K562 (cell line): ENCODE measurements around the gene ZNF460. TPM values are rescaled to one million over a fixed set of nuclear protein-coding genes. Genes with fewer than 3 reads are reported as not detected.

ENCODE experiments used
- CHD1 ChIP-seq: fragments of 200-600 bp; sonication (generic); IDR thresholded peaks from one replicate; pipeline ENCODE4 v1.6.1; 2012; ENCODE audit warnings: mild to moderate bottlenecking, moderate library complexity, low read length, inconsistent platforms
- CHD2 ChIP-seq: IDR thresholded peaks from 2 replicates; pipeline ENCODE4 v1.6.1; 2011; ENCODE audit warnings: low read depth, low read length
- DIDO1 ChIP-seq: fragments of 450-650 bp; IDR thresholded peaks from 2 replicates; pipeline ENCODE4 v1.6.1; 2016; ENCODE audit warnings: low read depth, missing biosample characterization, missing genetic modification characterization
- IRF9 ChIP-seq: fragments of 450-650 bp; IDR thresholded peaks from 2 replicates; pipeline ENCODE4 v1.6.1; 2016; ENCODE audit warnings: missing biosample characterization, missing genetic modification characterization
- LCOR ChIP-seq: sonication (generic); formaldehyde crosslinking; IDR thresholded peaks from 2 replicates; pipeline ENCODE4 v1.8.0; 2022; ENCODE audit warnings: mild to moderate bottlenecking, missing genetic modification reagents
- MCM3 ChIP-seq: fragments of 450-650 bp; IDR thresholded peaks from 2 replicates; pipeline ENCODE4 v1.6.1; 2016
- NFE2L1 ChIP-seq: fragments of 450-650 bp; IDR thresholded peaks from 2 replicates; pipeline ENCODE4 v1.6.1; 2016; ENCODE audit warnings: missing genetic modification characterization, low read depth, mild to moderate bottlenecking, missing compliant biosample characterization, moderate library complexity, borderline replicate concordance
- NFXL1 ChIP-seq: fragments of 450-650 bp; formaldehyde crosslinking; IDR thresholded peaks from 2 replicates; pipeline ENCODE4 v1.4.0; 2021; ENCODE audit warnings: mild to moderate bottlenecking
- NRF1 ChIP-seq, 2 experiments: fragments of 450-650 bp; IDR thresholded peaks in 1 of 2; conservative IDR thresholded peaks in 1 of 2; 2 replicates each; pipeline ENCODE4 v1.6.1; 2014; ENCODE audit warnings: mild to moderate bottlenecking in 2 of 2
- NUFIP1 ChIP-seq: fragments of 450-650 bp; IDR thresholded peaks from 2 replicates; pipeline ENCODE4 v1.6.1; 2018; ENCODE audit not compliant: partially characterized antibody
- OTX1 ChIP-seq: fragments of 450-650 bp; formaldehyde crosslinking; IDR thresholded peaks from 2 replicates; pipeline ENCODE4 v1.4.0; 2022; ENCODE audit warnings: mild to moderate bottlenecking
- RNF2 ChIP-seq: sonication (generic); IDR thresholded peaks from 2 replicates; pipeline ENCODE4 v1.6.1; 2016
- STAT6 ChIP-seq: sonication (generic); formaldehyde crosslinking; IDR thresholded peaks from 2 replicates; pipeline ENCODE4 v1.8.1; 2023; ENCODE audit warnings: mild to moderate bottlenecking, missing genetic modification reagents
- TGIF2 ChIP-seq: sonication (generic); formaldehyde crosslinking; IDR thresholded peaks from 2 replicates; pipeline ENCODE4 v1.8.1; 2022; ENCODE audit warnings: mild to moderate bottlenecking, missing genetic modification reagents, moderate library complexity
- ZFP1 ChIP-seq: fragments of 450-650 bp; formaldehyde crosslinking; IDR thresholded peaks from 2 replicates; pipeline ENCODE4 v1.4.0; 2020; ENCODE audit warnings: mild to moderate bottlenecking, mixed read lengths
- ZFP36 ChIP-seq: fragments of 150-350 bp; IDR thresholded peaks from 2 replicates; pipeline ENCODE4 v1.6.1; 2018; ENCODE audit warnings: low read length, low read depth; ENCODE audit not compliant: partially characterized antibody
- ZNF282 ChIP-seq: sonication (generic); formaldehyde crosslinking; IDR thresholded peaks from 2 replicates; pipeline ENCODE4 v1.8.1; 2023; ENCODE audit warnings: missing genetic modification reagents
- ZNF766 ChIP-seq: fragments of 200-800 bp; sonication (Bioruptor generic); conservative IDR thresholded peaks from 2 replicates; pipeline ENCODE4 v1.6.1; 2016; ENCODE audit warnings: missing genetic modification characterization, missing compliant biosample characterization
- polyA plus RNA-seq, 8 experiments: library from polyadenylated mRNA; depleted of rRNA in 4 of 8; stranded (reverse) in 5 of 8; unstranded in 3 of 8; fragments of >200 nt; fragmentation: Nextera tagmentation in 2 of 8; fragmentation: Illumina TruSeq in 1 of 8; extraction: Ambion mirVana in 2 of 8; extraction: Trizol in 1 of 8; gene quantifications; 2 replicates each; pipeline versions ENCODE4 v1.2.1 to v1.2.3, GENCODE V29; 2011 to 2014; ENCODE audit warnings: inconsistent platforms in 1 of 8, missing spikeins in 1 of 8
- total RNA-seq, 7 experiments: library from RNA; depleted of rRNA in 6 of 7; stranded (reverse); fragments of >200 nt in 6 of 7; fragmentation: Illumina TruSeq in 2 of 7; extraction: Trizol in 2 of 7; gene quantifications; 2 replicates each; pipeline versions ENCODE4 v1.2.1 to v1.2.3, GENCODE V29; 2011 to 2021; ENCODE audit warnings: low replicate concordance in 1 of 7
- TF ChIP-seq, protein P1 (sequence below): sonication (generic); formaldehyde crosslinking; IDR thresholded peaks from 2 replicates; pipeline ENCODE4 v1.8.1; 2022; ENCODE audit warnings: missing genetic modification reagents
- TF ChIP-seq, protein P2 (sequence below): fragments of 450-650 bp; IDR thresholded peaks from 2 replicates; pipeline ENCODE4 v1.6.1; 2016; ENCODE audit warnings: antibody characterized with exemption
- TF ChIP-seq, protein P3 (sequence below): sonication (generic); formaldehyde crosslinking; IDR thresholded peaks from 2 replicates; pipeline ENCODE4 v1.8.0; 2022; ENCODE audit warnings: mild to moderate bottlenecking, missing genetic modification reagents

ZNF460 gene
- total and polyA plus RNA-seq, 9 of the 15 experiments (the other 6 are each of a cell fraction or from before 2014, with no cell fraction given) = 0.45 to 36.2 (median 16.6) TPM

DNA sequence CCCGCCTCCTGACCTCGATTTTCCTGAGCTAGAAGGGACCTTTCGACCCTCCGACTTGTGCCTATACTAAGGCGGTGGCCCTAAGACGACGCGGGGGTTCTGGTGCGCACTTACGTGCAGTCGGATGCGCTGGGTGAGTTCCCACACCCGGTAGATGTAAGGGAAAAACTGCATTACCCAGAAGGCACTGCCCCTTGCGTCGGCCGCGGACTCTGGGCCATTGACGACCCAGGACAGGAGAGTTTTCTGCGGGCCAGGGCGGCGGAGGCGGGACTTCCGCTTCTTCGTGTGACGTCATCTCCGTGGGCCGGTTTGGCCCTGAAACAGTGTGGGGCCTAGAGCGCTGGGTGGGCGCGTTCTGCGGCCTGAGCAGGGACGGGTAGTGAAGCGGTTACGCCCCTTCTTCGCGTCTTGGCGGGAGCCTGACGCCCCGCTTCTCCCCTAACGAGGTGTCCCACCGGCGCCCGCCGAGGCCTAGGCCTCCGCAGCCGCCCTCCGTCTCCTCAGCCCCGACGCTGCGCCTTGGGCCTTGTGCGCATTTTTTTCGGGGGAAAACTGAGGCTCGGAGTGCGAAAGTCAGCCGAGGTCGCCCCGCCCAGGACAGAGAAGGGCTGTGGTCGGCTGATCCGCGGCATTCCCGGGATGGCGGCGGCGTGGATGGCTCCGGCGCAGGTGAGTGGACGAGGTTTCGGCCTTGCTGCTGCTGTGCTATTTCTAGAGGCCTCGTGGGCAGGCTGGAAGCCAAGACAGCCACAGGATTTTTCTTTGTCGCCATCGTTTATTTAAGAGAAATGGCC is at the start of gene ZNF460 (continued):
- peak; percentile 16; the same call in 1 of the 2 replicates for TF ChIP-seq CHD2
- TF ChIP-seq ZNF766 = no peak
- TF ChIP-seq ZNF282 (CRISPR knock-in tag) = no peak
- TF ChIP-seq NFE2L1 = no peak
- no peak for TF ChIP-seq STAT6 (CRISPR knock-in tag)
- TF ChIP-seq, protein P1, sequence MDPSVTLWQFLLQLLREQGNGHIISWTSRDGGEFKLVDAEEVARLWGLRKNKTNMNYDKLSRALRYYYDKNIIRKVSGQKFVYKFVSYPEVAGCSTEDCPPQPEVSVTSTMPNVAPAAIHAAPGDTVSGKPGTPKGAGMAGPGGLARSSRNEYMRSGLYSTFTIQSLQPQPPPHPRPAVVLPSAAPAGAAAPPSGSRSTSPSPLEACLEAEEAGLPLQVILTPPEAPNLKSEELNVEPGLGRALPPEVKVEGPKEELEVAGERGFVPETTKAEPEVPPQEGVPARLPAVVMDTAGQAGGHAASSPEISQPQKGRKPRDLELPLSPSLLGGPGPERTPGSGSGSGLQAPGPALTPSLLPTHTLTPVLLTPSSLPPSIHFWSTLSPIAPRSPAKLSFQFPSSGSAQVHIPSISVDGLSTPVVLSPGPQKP (CRISPR knock-in tag) = no peak
- TF ChIP-seq NUFIP1 = no peak
- TF ChIP-seq NRF1 (conservative IDR thresholded peaks at IDR 0.05 in 1 of 2, IDR thresholded peaks at IDR 0.05 in 1 of 2) = peak; percentile 78 to 84
- TF ChIP-seq RNF2 = no peak
- TF ChIP-seq ZFP36 = no peak
- TF ChIP-seq ZFP1 (CRISPR knock-in tag) = no peak
- TF ChIP-seq, protein P2, sequence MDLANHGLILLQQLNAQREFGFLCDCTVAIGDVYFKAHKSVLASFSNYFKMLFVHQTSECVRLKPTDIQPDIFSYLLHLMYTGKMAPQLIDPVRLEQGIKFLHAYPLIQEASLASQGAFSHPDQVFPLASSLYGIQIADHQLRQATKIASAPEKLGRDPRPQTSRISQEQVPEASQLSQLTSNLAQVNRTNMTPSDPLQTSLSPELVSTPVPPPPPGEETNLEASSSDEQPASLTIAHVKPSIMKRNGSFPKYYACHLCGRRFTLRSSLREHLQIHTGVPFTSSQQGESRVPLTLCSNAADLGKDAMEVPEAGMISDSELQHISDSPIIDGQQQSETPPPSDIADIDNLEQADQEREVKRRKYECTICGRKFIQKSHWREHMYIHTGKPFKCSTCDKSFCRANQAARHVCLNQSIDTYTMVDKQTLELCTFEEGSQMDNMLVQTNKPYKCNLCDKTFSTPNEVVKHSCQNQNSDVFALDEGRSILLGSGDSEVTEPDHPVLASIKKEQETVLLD = no peak
- TF ChIP-seq, protein P3, sequence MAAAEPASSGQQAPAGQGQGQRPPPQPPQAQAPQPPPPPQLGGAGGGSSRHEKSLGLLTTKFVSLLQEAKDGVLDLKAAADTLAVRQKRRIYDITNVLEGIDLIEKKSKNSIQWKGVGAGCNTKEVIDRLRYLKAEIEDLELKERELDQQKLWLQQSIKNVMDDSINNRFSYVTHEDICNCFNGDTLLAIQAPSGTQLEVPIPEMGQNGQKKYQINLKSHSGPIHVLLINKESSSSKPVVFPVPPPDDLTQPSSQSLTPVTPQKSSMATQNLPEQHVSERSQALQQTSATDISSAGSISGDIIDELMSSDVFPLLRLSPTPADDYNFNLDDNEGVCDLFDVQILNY (CRISPR knock-in tag) = no peak; the same call in 1 of the 2 replicates
- no peak for TF ChIP-seq OTX1 (CRISPR knock-in tag)
- TF ChIP-seq LCOR (CRISPR knock-in tag) = 0 out of 2 replicates have a peak, but pooled peaks have one; percentile 28
- no peak for TF ChIP-seq NFXL1 (CRISPR knock-in tag)
- peak; percentile 31; the same call in 1 of the 2 replicates for TF ChIP-seq DIDO1 (tag)
- no peak for TF ChIP-seq TGIF2 (CRISPR knock-in tag)
- TF ChIP-seq CHD1 = no peak
- no peak for TF ChIP-seq IRF9 (tag)
- TF ChIP-seq MCM3 = no peak
